WTC11 (cell line): ENCODE measurements around the gene CLIC3.

Source experiments
- CBFB ChIP-seq: sonication (generic); formaldehyde crosslinking; IDR thresholded peaks from 2 replicates; pipeline ENCODE4 v1.8.1; 2022; ENCODE audit warnings: mild to moderate bottlenecking, low read depth, missing genetic modification reagents
- SP1 ChIP-seq: sonication (generic); formaldehyde crosslinking; conservative IDR thresholded peaks from 2 replicates; pipeline ENCODE4 v1.8.1; 2022; ENCODE audit warnings: missing genetic modification reagents
- TP53 ChIP-seq: sonication (generic); formaldehyde crosslinking; IDR thresholded peaks from 2 replicates; pipeline ENCODE4 v1.8.1; 2023; ENCODE audit warnings: mild to moderate bottlenecking, missing genetic modification reagents
- TF ChIP-seq, protein P1 (sequence below): fragments of 200-600 bp; IDR thresholded peaks from 2 replicates; pipeline ENCODE4 v1.8.0; 2022; ENCODE audit warnings: antibody characterized with exemption
- TF ChIP-seq, protein P2 (sequence below): sonication (generic); formaldehyde crosslinking; IDR thresholded peaks from 2 replicates; pipeline ENCODE4 v1.8.1; 2022; ENCODE audit warnings: low read depth, missing genetic modification reagents, borderline replicate concordance
- TF ChIP-seq, protein P3 (sequence below): sonication (generic); formaldehyde crosslinking; conservative IDR thresholded peaks from 2 replicates; pipeline ENCODE4 v1.8.1; 2022; ENCODE audit warnings: mild to moderate bottlenecking, missing genetic modification reagents

DNA sequence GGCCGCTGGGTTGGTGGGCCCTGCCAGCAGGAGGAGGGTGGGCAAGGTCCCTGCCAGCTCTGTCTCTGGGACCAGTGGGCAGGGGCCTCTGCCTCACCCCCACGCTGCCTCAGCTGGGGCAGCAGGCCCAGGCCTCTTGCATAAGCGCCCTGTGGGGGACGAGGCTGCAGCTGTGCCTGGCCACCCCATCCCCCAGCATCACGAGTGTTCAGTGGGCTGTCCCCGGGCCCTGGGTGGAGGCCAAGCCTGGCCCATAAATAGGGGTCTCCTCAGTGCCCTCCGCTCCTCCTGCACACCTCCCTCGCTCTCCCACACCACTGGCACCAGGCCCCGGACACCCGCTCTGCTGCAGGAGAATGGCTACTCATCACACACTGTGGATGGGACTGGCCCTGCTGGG, 19.1 kb downstream of the CLIC3 start, which contains the start of gene PTGDS:
- TF ChIP-seq, protein P1, sequence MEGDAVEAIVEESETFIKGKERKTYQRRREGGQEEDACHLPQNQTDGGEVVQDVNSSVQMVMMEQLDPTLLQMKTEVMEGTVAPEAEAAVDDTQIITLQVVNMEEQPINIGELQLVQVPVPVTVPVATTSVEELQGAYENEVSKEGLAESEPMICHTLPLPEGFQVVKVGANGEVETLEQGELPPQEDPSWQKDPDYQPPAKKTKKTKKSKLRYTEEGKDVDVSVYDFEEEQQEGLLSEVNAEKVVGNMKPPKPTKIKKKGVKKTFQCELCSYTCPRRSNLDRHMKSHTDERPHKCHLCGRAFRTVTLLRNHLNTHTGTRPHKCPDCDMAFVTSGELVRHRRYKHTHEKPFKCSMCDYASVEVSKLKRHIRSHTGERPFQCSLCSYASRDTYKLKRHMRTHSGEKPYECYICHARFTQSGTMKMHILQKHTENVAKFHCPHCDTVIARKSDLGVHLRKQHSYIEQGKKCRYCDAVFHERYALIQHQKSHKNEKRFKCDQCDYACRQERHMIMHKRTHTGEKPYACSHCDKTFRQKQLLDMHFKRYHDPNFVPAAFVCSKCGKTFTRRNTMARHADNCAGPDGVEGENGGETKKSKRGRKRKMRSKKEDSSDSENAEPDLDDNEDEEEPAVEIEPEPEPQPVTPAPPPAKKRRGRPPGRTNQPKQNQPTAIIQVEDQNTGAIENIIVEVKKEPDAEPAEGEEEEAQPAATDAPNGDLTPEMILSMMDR = no peak
- TF ChIP-seq, protein P2, sequence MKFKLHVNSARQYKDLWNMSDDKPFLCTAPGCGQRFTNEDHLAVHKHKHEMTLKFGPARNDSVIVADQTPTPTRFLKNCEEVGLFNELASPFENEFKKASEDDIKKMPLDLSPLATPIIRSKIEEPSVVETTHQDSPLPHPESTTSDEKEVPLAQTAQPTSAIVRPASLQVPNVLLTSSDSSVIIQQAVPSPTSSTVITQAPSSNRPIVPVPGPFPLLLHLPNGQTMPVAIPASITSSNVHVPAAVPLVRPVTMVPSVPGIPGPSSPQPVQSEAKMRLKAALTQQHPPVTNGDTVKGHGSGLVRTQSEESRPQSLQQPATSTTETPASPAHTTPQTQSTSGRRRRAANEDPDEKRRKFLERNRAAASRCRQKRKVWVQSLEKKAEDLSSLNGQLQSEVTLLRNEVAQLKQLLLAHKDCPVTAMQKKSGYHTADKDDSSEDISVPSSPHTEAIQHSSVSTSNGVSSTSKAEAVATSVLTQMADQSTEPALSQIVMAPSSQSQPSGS (CRISPR knock-in tag) = no peak
- TF ChIP-seq, protein P3, sequence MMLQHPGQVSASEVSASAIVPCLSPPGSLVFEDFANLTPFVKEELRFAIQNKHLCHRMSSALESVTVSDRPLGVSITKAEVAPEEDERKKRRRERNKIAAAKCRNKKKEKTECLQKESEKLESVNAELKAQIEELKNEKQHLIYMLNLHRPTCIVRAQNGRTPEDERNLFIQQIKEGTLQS (CRISPR knock-in tag) = no peak
- TF ChIP-seq TP53 (no peak), CBFB (no peak), SP1 (no peak)
